ENCODE results near the gene ARVCF.

ARVCF gene

GRCh38 chr22:20053407-20054033 is 36.9 kb upstream of the ARVCF start:
- no peak for DNase-seq

DNA sequence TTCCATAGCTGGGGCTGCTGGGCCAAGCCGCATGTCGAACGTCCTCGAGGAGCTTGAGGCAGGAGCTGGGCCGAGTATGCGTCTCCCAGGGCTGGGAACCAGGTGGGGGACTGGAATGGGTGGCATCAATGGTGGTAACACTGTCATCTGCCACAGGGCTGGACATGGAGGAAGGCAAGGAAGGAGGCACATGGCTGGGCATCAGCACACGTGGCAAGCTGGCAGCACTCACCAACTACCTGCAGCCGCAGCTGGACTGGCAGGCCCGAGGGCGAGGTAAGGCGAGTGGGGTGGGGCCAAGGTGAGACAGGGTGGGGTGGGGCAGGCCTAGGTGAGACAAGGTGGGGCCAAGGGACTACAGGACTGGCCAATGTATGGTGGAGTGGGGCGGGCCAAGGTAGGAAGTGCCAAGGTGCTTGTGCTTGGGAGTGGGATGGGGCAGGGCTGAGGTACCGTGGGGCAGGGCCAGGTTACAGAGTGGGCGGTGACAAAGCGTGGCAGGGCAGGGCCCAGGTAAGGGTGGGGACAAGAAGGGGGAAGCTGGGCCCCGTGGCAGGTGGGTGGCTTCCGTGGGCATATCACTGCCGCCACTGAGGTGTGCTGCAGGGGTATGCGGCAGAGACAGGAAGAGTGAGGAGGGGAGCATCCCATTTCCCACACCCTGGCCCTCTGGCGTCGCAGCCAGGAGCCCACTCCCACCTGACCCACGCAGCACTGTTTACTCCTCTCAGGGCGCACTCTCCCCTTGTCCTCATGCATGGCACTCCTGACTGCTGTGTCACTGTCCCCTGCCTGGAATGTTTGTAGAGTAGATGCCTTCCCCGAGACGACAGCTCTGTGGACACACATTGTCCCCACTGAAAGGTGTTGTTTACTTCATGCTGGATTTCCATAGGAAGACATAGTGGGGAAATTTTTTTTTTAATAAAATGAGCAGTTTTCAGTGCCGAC is 36.0 kb upstream of the ARVCF start:
- DNase-seq, result no peak

DNA sequence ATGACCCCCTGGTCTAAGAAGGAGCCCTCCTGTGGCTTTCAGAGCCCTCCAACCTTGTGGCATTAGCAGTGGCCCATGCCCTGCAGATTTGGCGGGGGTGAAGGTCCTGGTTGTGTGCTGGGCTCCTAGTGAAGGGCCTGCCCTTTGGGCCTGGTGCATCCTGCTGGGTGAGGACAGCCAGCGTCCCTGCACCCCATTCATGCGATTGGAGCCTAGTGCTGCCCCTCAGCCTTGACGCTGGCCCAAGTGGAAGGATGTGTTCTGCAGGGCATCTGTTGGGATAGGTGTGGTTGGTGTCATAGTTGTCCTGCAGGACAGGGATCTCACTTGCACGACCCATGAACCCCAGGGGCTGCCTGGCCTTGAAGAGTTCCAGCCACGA is 35.3 kb upstream of the ARVCF start:
- DNase-seq, result no peak

DNA sequence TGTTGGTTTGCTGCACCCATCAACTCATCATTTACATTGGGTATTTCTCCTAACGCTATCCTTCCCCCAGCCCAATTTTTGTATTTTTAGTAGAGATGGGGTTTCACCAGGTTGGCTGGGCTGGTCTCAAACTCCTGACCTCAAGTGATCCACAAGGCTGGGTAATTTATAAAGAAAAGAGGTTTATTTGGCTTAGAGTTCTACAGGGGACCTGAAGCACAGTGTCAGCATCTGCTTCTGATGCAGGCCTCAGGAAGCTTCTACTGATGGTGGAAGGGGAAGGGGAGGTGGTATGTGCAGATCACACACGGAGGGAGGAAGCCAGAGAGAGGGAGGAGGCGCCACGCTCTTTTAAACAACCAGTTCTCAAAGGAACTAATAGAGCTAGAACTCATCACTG is 30.1 kb upstream of the ARVCF start:
- no peak for DNase-seq

GRCh38 chr22:20044495-20045151 is 28.0 kb upstream of the ARVCF start:
- DNase-seq, result no peak

DNA sequence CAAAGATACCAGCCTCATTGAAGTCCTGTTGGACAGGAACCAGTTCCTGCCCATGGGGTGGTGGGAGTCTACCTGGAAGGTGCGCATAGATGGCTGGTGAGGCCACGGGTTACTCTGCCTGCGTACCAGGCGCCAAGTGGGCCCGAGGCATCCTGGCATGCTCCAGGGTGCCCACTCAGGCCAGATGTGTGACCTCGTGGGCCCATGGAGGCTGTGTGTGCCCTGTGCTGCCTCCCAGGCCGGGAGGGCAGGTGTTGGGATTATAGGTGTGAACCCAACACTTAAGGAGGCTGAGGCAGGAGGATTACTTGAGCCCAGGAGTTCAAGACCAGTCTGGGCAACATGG is 27.3 kb upstream of the ARVCF start:
- DNase-seq, result no peak

DNA sequence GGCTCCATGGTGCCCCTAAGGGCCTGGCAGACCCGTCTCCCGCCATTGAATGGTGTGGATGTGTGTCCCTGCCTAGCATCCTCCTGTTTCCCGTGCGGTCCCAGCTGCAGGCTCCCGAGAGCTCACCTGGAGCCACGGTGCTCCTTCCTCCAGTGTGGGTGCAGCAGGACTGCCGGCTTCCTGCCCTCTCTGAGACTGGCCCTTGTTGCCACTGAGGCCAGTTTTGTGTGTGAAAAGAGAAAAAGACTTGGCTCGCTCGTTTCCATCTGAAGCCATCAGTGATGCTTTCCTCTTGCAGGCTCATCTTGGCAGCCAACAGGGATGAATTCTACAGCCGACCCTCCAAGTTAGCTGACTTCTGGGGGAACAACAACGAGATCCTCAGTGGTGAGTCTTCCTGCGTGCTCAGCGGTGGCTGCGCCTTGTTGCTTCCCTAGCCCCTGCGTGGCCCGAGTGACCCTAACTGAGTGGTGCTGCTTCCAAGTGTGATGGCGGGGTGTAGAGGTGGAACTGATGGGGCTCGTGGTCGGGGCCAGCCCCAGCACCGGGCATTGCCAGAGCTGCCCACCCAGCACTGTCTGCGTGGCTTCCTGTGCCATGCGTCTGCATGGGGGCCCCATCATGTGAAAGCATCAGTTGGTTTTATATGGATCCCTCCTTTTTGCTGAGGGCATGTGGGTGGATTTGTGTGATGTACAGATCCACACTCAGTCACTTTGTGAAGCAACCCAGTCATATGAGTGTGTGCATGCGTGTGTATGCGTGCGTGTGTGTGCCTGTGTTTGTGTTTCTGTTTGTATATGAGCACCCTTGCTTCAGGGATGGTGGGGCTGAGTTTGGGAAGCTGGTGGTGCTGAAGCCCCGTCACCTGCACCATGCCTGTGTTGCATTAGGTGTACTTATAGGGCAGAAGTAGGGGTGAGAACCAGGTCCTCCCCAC is 26.7 kb upstream of the ARVCF start:
- no peak for DNase-seq

GRCh38 chr22:20040327-20041200 is 23.9 kb upstream of the ARVCF start:
- no peak for DNase-seq

DNA sequence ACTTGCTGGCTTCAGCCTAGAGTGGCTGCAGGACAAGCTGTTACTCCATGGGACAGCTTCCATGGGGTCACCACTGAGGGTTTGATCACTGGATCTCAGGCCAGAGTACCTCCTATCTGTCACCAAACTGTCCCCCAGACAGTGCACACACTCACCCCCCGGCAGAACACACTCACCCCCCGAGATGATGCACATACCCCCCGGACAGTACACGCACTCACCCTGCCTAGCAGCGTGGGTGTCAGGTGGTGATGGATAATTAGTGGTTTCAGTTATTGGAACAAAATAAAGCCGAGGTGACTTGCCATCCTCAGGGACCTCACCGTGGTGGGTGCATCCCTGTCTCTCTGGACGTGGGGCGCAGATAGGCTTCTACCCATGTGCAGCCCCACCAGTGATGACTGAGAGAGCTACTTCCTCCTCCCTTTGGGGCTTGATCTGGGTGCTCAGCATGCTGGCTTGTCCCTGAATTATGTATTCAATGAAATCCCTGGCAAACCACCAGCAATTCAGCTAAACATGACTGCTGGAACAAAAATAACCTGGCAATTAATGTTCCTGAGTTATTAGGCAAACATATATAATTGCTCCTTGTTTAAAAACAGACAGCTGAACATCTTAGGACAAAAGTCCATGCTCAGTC is 23.2 kb upstream of the ARVCF start:
- DNase-seq, result no peak

DNA sequence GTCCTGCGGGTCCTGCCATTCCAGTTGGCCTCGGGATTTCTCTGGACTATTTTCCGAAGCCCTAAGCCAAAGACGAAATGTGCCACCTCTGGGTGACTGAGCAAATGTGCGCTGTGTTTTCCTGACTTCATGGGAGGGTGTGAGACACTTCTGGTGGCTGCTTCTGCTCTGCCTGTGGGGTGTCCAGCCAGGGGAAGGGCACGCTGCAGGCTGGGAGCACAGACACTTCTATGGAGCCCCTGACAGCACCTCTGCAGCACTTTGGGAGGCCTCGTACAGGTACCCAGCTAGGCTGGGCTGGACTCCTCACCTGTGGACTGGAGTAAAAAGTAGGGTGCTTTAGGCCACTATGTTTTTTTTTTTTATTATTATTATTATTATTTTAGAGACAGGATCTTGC is 22.0 kb upstream of the ARVCF start:
- no peak for DNase-seq

DNA sequence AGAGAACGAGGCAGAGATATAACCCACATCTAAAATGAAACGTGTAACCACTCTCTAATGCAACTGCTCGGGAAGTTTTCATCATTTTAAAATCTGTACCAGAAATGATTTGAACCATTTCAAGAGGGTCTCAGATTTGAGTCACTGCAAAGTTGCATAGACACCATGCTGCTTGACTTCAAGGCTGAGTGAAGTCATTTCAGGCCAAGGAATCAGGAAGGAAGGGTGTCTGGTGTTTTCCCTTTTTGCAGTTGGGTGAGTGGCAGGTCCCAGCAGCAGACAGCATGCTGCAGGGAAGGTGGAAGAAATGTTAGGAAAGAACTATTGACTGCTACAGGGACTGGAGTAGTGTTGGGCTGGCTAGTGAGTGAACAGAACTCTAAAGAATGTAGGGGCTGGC is 20.8 kb upstream of the ARVCF start:
- no peak for DNase-seq

DNA sequence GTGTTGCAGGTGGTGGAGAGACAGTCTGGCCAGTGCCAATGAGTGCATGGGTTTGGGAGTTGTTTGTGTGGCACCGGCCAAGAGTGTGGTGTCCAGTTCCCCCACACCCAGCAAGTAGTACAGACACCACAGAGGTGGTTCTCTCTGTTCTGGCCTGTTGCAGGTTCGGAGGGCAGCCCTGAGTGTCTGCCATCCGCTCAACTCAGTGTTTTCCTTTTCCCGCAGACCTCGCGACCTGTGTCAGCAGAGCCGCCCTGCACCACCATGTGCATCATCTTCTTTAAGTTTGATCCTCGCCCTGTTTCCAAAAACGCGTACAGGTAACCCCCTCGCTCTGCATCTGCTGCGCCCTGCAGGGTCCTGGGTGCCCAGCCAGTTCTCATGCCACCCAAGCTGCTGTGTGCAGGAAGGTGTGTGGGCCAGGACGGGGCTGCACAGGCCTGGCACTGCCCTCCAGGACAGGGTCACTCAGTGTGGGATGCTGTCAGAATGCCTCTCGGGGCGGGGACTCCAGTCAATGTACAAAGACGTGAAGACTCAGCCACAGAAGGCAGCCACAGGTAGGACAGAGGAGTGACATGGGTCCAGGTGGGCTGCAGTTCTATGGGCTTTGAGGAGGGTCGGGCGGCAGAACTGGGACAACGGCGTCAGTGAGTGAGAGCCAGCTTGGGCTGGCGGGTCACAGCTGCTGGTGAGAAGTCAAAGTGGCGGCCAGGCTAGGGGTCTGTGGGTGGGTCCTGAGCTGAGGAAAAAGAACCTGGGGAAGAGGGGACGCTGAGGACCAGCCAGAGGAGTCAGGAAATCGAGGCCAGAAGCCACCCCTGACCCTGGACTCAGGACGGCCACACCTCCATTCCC is 20.1 kb upstream of the ARVCF start:
- no peak for DNase-seq

GRCh38 chr22:20036084-20036482 is 19.5 kb upstream of the ARVCF start:
- DNase-seq, result no peak

GRCh38 chr22:20035375-20036083 is 18.9 kb upstream of the ARVCF start:
- DNase-seq, result no peak

DNA sequence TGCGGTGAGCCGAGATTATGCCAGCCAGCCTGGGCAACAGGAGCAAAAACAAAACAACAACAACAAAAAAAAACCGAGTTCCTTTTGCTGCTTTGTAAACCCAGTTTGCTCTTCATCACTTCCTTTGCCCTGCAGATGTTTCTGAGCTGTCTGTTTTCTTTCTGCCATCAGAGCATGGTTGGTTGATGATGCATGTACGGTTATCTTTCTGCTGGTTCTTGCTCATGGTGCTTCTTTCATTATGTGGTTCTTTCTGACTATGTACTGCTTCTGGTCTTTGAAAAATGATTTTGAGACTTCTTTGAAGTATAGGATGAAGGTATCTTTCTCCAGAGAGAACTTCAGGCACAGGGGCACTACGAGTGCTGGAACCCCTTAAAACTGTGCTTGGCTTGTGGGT is 17.5 kb upstream of the ARVCF start:
- DNase-seq, result no peak

GRCh38 chr22:20033045-20033706 is 16.6 kb upstream of the ARVCF start:
- DNase-seq, result no peak

- no peak for DNase-seq
Measured at GRCh38 chr22:20032407-20032991, 15.9 kb upstream of the ARVCF start.

DNA sequence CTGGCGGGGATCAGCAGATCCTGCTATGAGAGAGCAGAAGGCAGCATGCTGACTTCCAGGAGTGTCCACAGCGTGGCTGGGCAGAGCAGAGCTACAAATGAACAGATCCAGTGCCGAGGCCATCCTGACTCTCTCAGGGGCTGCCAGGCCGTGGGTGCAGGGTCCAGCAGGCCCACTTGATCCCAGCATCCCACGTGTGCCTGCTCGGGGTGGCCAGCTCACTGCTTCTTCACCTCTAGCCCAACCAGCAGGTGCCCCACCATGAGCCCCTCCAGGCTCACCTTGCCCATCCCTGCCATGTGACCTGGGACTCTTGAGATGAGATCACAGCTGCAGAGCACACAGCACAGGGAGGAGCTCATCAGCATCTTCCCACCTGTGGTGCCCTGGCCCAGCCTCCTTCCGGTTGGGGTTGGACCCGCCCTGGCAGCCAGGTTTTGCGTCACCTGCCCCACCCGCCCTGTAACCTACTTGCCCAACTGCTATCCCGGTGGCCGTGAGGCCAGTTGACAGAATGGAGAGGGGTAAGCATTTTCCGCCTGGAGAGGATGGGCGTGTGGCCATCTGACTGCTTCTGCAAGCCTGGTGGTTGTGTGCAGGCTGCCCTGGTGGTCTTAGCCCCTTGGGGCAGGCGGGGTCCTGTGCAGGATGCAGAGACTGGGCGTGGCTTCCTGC is 15.2 kb upstream of the ARVCF start:
- DNase-seq, result peak; percentile 11

Data from activated CD4-positive, alpha-beta T cell treated with anti-CD3 and anti-CD28 coated beads for 1 hour (primary cell).